Pancreas (tissue), 10 donors: ENCODE data around the gene C7orf33. TPM values are rescaled to one million over a fixed set of nuclear protein-coding genes. Genes with fewer than 3 reads are reported as not detected.

ENCODE experiments used
- ATAC-seq, 4 donors: fragments of 200-7000 bp; cut with Tn5 transposase; one replicate each; pipeline versions ENCODE4 v1.8.0 to v1.9.1; 2020; ENCODE audit warnings: mild to moderate bottlenecking in 4 of 4, moderate library complexity in 4 of 4
- DNase-seq, 6 donors: peaks; one replicate each; pipeline ENCODE4 v3.0.0-alpha.2; 2020
- FAIRE-seq: peaks from 2 replicates; lab custom pipeline; 2012; peaks lifted over from hg19 to GRCh38; lab: Jason Lieb, UNC
- H3K27ac ChIP-seq, 4 donors: fragments of 200-600 bp; sonication (generic); 1 replicate in 3 of 4; 2 replicates in 1 of 4; pipeline versions ENCODE4 v1.5.0 to v1.8.0; 2020
- H3K27me3 ChIP-seq, 4 donors: fragments of 200-600 bp; one replicate each; pipeline ENCODE4 v1.8.0; 2021
- H3K36me3 ChIP-seq, 3 donors: fragments of 200-600 bp; sonication (generic) in 1 of 3; one replicate each; pipeline versions ENCODE4 v1.5.0 to v1.8.0; 2020 to 2021
- H3K4me1 ChIP-seq, 3 donors: fragments of 200-600 bp; one replicate each; pipeline ENCODE4 v1.8.0; 2021
- H3K4me3 ChIP-seq, 4 donors: fragments of 200-600 bp; sonication (generic) in 2 of 4; one replicate each; pipeline versions ENCODE4 v1.5.0 to v1.8.0; 2020 to 2021
- H3K9me3 ChIP-seq, 4 donors: fragments of 200-600 bp; one replicate each; pipeline ENCODE4 v1.8.0; 2021
- WGBS, 2 donors: extraction: QIAGEN DNeasy Blood & Tissue Kit; methylation state at CpG; one replicate each; pipeline ENCODE4 v1.1.7; 2013; 5-methylcytosine and 5-hydroxymethylcytosine counted together
- intact Hi-C, 3 donors: fragments of 100-400 bp; cut with DNase I; formaldehyde crosslinking; loops; one replicate each; pipeline versions ENCODE4 v1.11.1 to v1.14.2; 2022
- polyA plus RNA-seq, 2 donors: library from polyadenylated mRNA; stranded (reverse); fragments of 200-250 nt; gene quantifications; one replicate each; pipeline ENCODE4 v1.2.3, GENCODE V29; 2013
- total RNA-seq, 6 donors: library from RNA; stranded (reverse); fragmentation: NEBNext Ultra II Directional in 4 of 6; extraction: Animal tissue kit (Norgen Biotek cat#: 25700) in 4 of 6; gene quantifications; one replicate each; pipeline versions ENCODE4 v1.2.1 to v1.2.4, GENCODE V29; 2021 to 2023
- TF ChIP-seq, protein P1 (sequence below), 4 donors: fragments of 200-600 bp; sonication (generic) in 3 of 4; IDR thresholded peaks; one replicate each; pipeline versions ENCODE4 v1.5.0 to v1.8.0; 2021; ENCODE audit warnings: antibody characterized with exemption in 4 of 4
- donor health status: healthy with polysubstance abuse.
- donor health status: DM: no; HTN: no; CAD: no; lungs with moderate emphysema.
- donor health status: DM: no; HTN: no; CAD: no.
- donor health status: control.
- donor health status: control.
- donor health status: Bipolar disorder and iron deficiency.
- donor health status: DM: yes; HTN: yes; CAD: no.
- donor health status: DM: no; HTN: no; CAD: no.
- donor health status: DM: no; HTN: no; CAD: no.
- donor health status: DM: yes; HTN: yes; CAD: no.

C7orf33 gene
- total and polyA plus RNA-seq, 8 donors, result not detected

DNA sequence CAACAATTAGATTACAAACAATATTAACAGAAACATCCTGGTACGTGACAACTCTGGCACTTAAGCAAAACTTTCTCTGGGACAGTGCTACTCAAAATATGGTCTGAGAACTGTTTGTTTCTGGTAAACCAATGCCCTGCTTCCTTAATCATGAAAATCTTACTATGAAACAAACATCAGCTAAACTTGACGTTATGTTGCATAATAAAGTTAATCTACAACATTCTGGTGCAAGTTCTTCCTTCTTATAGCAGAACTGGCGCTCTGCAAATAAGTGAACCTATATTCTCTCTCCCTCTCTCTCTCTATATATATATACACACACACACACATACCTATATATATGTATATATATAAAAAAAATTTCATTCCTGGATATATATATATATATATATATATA is 7.8 kb downstream of the C7orf33 start:
- H3K27me3 ChIP-seq, result no peaks in the 10 kb centered on the region
- no peak for FAIRE-seq
- TF ChIP-seq, protein P1, sequence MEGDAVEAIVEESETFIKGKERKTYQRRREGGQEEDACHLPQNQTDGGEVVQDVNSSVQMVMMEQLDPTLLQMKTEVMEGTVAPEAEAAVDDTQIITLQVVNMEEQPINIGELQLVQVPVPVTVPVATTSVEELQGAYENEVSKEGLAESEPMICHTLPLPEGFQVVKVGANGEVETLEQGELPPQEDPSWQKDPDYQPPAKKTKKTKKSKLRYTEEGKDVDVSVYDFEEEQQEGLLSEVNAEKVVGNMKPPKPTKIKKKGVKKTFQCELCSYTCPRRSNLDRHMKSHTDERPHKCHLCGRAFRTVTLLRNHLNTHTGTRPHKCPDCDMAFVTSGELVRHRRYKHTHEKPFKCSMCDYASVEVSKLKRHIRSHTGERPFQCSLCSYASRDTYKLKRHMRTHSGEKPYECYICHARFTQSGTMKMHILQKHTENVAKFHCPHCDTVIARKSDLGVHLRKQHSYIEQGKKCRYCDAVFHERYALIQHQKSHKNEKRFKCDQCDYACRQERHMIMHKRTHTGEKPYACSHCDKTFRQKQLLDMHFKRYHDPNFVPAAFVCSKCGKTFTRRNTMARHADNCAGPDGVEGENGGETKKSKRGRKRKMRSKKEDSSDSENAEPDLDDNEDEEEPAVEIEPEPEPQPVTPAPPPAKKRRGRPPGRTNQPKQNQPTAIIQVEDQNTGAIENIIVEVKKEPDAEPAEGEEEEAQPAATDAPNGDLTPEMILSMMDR (IDR thresholded peaks at IDR 0.05), result no peak
- H3K4me3 ChIP-seq, result no peak overlapping the region
- WGBS, 2 donors, result 54 to 56% methylated on average over 3 of the region's 3 CpGs
- H3K9me3 ChIP-seq, result no peaks in the 10 kb centered on the region
- ATAC-seq, result no peak
- H3K27ac ChIP-seq, result no peak overlapping the region
- no peak for DNase-seq
- no peaks in the 10 kb centered on the region for H3K36me3 ChIP-seq
- intact Hi-C loops, result no loop called here
- no peaks in the 10 kb centered on the region for H3K4me1 ChIP-seq

DNA sequence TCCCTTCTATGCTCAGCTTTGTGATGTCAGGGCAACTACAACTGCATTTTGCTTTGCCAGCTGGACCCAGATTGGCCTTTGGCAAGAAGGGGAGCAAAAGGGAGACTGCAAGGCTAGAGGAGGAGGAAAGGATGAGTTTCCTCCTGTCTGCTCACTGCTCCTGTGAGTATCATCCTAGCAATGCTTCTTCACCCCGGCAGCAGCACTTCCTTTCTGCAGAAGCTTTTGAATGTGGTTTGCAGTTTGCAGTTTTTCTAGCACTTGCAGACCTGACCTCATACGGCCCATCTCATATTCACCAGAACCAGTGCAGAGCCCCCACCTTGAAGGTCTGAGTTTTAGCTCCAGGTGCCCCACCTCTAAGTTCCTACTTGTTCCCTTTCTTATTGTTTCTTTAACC is 14.8 kb downstream of the C7orf33 start:
- 79 to 83% methylated on average over 2 of the region's 2 CpGs for WGBS, 2 donors
- H3K27ac ChIP-seq, result no peak overlapping the region
- H3K27me3 ChIP-seq, result no peaks in the 10 kb centered on the region
- H3K4me3 ChIP-seq, result no peak overlapping the region
- TF ChIP-seq, protein P1 (IDR thresholded peaks at IDR 0.05), result no peak
- H3K4me1 ChIP-seq, result no peaks in the 10 kb centered on the region
- intact Hi-C loops, result no loop called here
- H3K36me3 ChIP-seq, result no peaks in the 10 kb centered on the region
- H3K9me3 ChIP-seq, result no peaks in the 10 kb centered on the region
- no peak for FAIRE-seq
- DNase-seq, result no peak
- ATAC-seq, result no peak

DNA sequence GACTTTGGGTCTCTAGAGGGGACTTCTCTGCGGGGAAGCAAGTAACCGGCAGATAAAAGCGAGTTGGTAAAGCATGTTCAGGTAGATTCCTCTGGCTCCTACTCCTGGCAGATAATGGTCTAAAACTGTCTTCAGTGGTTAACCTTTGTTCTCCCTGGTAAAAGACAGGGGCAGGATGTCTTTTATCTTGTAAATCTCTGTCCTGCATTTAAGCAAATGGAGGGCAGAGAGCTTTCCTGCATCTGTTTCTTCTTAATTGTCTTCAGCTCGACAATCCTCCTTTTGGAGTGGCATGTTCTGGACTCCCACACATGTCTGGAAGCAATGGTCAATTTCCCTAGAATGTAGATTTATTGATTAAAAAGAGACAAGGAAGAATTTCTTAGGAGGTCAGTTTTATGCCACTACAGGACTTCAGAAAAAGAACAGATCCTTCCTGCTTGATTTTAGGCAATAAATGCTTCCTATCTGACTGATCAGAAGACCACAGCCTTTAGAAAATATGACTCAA is 16.6 kb downstream of the C7orf33 start:
- intact Hi-C loops, result no loop called here
- DNase-seq (no peak), FAIRE-seq (no peak), ATAC-seq (no peak)
- Histone ChIP-seq H3K9me3 (no peaks in the 10 kb centered on the region), H3K27ac (no peak overlapping the region), H3K4me3 (no peak overlapping the region), H3K4me1 (no peaks in the 10 kb centered on the region), H3K27me3 (no peaks in the 10 kb centered on the region), H3K36me3 (no peaks in the 10 kb centered on the region)
- 18 to 23% methylated on average over 4 of the region's 4 CpGs for WGBS, 2 donors
- TF ChIP-seq, protein P1 (IDR thresholded peaks at IDR 0.05), result no peak

DNA sequence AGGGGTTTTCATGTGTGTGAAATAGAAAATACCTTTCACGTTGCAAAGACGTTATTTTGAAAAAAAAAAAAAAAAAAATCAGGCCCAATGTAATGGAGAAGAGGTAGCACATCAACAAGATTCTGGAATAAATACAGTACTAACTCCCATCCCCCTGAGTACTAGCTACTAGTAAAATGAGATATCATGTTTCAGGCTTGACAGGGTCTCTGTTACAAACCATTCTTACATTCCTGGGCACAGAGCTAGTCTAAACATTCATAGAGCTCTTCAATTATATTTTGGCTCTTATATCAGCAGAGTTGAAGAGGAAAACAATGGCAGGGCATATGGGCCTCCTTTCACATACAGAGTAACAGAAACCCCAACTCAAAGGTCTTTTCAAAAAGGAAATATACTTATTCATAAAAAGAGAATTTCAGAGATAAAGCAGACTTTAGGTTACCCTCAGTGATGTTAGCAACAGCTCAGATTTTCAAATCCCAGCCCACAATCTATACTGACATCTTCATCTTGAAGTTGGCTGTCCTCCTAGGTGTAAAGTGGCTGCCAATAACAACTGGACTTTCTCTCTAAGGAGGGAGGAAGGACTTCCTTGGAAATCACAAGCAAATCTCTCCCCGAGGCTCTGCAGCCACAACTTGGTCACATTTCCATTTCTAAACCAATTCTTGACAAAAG is 18.6 kb downstream of the C7orf33 start:
- intact Hi-C loops, result no loop called here
- Histone ChIP-seq H3K4me3 (no peak overlapping the region), H3K4me1 (no peaks in the 10 kb centered on the region), H3K27ac (no peak overlapping the region), H3K9me3 (no peaks in the 10 kb centered on the region), H3K27me3 (no peaks in the 10 kb centered on the region), H3K36me3 (no peaks in the 10 kb centered on the region)
- ATAC-seq (no peak), DNase-seq (no peak), FAIRE-seq (no peak)
- TF ChIP-seq, protein P1 (IDR thresholded peaks at IDR 0.05), result no peak
- WGBS, 2 donors, result 54 to 57% methylated on average over 3 of the region's 3 CpGs

DNA sequence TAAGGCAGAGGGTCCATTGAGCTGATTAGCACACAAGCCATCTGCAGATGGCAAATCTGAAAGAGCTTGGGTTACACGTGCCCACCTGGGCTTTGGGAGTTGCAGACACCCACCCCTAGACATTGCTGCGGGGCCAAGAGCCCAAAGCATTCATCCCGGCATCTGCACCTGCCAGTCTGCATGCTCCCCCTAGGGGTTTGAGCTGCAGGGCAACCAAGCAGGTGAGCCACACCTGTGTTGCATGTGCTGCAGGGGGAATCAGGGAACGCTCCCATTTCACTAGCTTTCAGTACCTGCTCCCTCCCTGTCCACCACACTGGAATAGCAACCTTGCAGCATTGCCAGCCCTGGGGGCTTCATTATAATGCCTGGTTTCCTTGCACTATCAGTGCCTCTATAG is 21.1 kb downstream of the C7orf33 start:
- H3K36me3 ChIP-seq, result no peaks in the 10 kb centered on the region
- FAIRE-seq, result no peak

More for the DNA sequence above, 21.1 kb downstream of the C7orf33 start:
- H3K4me1 ChIP-seq, result no peaks in the 10 kb centered on the region
- intact Hi-C loops, result no loop called here
- no peaks in the 10 kb centered on the region for H3K9me3 ChIP-seq
- TF ChIP-seq, protein P1 (IDR thresholded peaks at IDR 0.05), result no peak
- ATAC-seq (no peak), DNase-seq (no peak)
- H3K27me3 ChIP-seq, result no peaks in the 10 kb centered on the region
- 27 to 29% methylated on average over 4 of the region's 4 CpGs for WGBS, 2 donors
- H3K27ac ChIP-seq, result no peak overlapping the region
- H3K4me3 ChIP-seq, result no peak overlapping the region
